K562 (cell line): ENCODE data around the gene RYR1. TPM values are rescaled to one million over a fixed set of nuclear protein-coding genes. Genes with fewer than 3 reads are reported as not detected.

ENCODE experiments used
- ARHGAP35 ChIP-seq: fragments of 450-650 bp; IDR thresholded peaks from 2 replicates; pipeline ENCODE4 v1.6.1; 2018; ENCODE audit not compliant: partially characterized antibody
- ARID2 ChIP-seq: fragments of 450-650 bp; IDR thresholded peaks from 2 replicates; pipeline ENCODE4 v1.6.1; 2017; ENCODE audit warnings: antibody characterized with exemption, mild to moderate bottlenecking
- CTBP1 ChIP-seq: fragments of 450-650 bp; IDR thresholded peaks from 2 replicates; pipeline ENCODE4 v1.6.1; 2016; ENCODE audit warnings: borderline replicate concordance
- DMBX1 ChIP-seq: fragments of 250-450 bp; sonication (Bioruptor Pico); IDR thresholded peaks from 2 replicates; pipeline ENCODE4 v1.8.0; 2022; ENCODE audit warnings: inconsistent platforms, mild to moderate bottlenecking, moderate library complexity, borderline replicate concordance
- ERF ChIP-seq: fragments of 450-650 bp; formaldehyde crosslinking; IDR thresholded peaks from 2 replicates; pipeline ENCODE4 v1.4.0; 2020; ENCODE audit warnings: mild to moderate bottlenecking, mixed read lengths
- FOXJ3 ChIP-seq: sonication (generic); formaldehyde crosslinking; IDR thresholded peaks from 2 replicates; pipeline ENCODE4 v1.4.0; 2020; ENCODE audit warnings: mild to moderate bottlenecking, missing genetic modification reagents
- GABPB2 ChIP-seq: fragments of 250-450 bp; sonication (Bioruptor Pico); conservative IDR thresholded peaks from 2 replicates; pipeline ENCODE4 v1.5.1; 2021; ENCODE audit warnings: mild to moderate bottlenecking
- HNRNPUL1 ChIP-seq: fragments of 200-400 bp; formaldehyde crosslinking; IDR thresholded peaks from 2 replicates; pipeline ENCODE4 v1.6.1; 2017; ENCODE audit warnings: low read length
- L3MBTL2 ChIP-seq: fragments of 450-650 bp; IDR thresholded peaks from 2 replicates; pipeline ENCODE4 v1.6.1; 2016; ENCODE audit warnings: mild to moderate bottlenecking, moderate library complexity
- MAFK ChIP-seq: IDR thresholded peaks from 2 replicates; pipeline ENCODE4 v1.6.1; 2011; ENCODE audit warnings: low read length, improper control_type of control experiment
- MYNN ChIP-seq, 2 experiments: sonication (generic); formaldehyde crosslinking in 1 of 2; IDR thresholded peaks; 2 replicates each; pipeline versions ENCODE4 v1.5.0 to v1.6.1; 2016 to 2020; ENCODE audit warnings: antibody characterized with exemption in 1 of 2, missing genetic modification reagents in 1 of 2
- NR2C2 ChIP-seq, 2 experiments: fragments of 200-800 bp in 1 of 2; sonication (Bioruptor generic) in 1 of 2; sonication (generic) in 1 of 2; formaldehyde crosslinking in 1 of 2; IDR thresholded peaks; 2 replicates each; pipeline versions ENCODE4 v1.6.1 to v1.8.0; 2016 to 2022; ENCODE audit warnings: mild to moderate bottlenecking in 1 of 2, missing compliant biosample characterization in 1 of 2, missing genetic modification characterization in 1 of 2, missing genetic modification reagents in 1 of 2
- POLR3G ChIP-seq: IDR thresholded peaks from 2 replicates; pipeline ENCODE4 v1.6.1; 2011; ENCODE audit not compliant: insufficient read length, insufficient replicate concordance; ENCODE audit errors: extremely low read depth
- PTBP1 ChIP-seq: fragments of 200-400 bp; formaldehyde crosslinking; IDR thresholded peaks from 2 replicates; pipeline ENCODE4 v1.6.1; 2017; ENCODE audit warnings: low read depth, low read length
- RB1 ChIP-seq: fragments of 450-650 bp; IDR thresholded peaks from 2 replicates; pipeline ENCODE4 v1.6.1; 2017; ENCODE audit warnings: low read depth, mild to moderate bottlenecking
- SLC30A9 ChIP-seq: fragments of 250-450 bp; sonication (Bioruptor Pico); IDR thresholded peaks from 2 replicates; pipeline ENCODE4 v1.8.0; 2022; ENCODE audit warnings: mild to moderate bottlenecking, moderate library complexity
- SNIP1 ChIP-seq: fragments of 450-650 bp; IDR thresholded peaks from 2 replicates; pipeline ENCODE4 v1.7.1; 2017; ENCODE audit warnings: low read depth, mild to moderate bottlenecking
- ZBTB17 ChIP-seq: fragments of 450-650 bp; formaldehyde crosslinking; IDR thresholded peaks from 2 replicates; pipeline ENCODE4 v1.4.0; 2020; ENCODE audit warnings: mild to moderate bottlenecking
- ZNF24 ChIP-seq: fragments of 450-650 bp; IDR thresholded peaks from 2 replicates; pipeline ENCODE4 v1.6.1; 2016
- ZNF551 ChIP-seq: fragments of 250-450 bp; sonication (Bioruptor Pico); IDR thresholded peaks from 2 replicates; pipeline ENCODE4 v1.5.0; 2021; ENCODE audit warnings: mild to moderate bottlenecking, moderate library complexity
- ZNF766 ChIP-seq: fragments of 200-800 bp; sonication (Bioruptor generic); conservative IDR thresholded peaks from 2 replicates; pipeline ENCODE4 v1.6.1; 2016; ENCODE audit warnings: missing genetic modification characterization, missing compliant biosample characterization
- ZNF830 ChIP-seq: fragments of 250-450 bp; sonication (Bioruptor Pico); IDR thresholded peaks from 2 replicates; pipeline ENCODE4 v1.5.0; 2021; ENCODE audit warnings: mild to moderate bottlenecking
- ZSCAN32 ChIP-seq: fragments of 450-650 bp; formaldehyde crosslinking; IDR thresholded peaks from 2 replicates; pipeline ENCODE4 v1.4.0; 2020; ENCODE audit warnings: mild to moderate bottlenecking, moderate library complexity
- ZZZ3 ChIP-seq: fragments of 450-650 bp; IDR thresholded peaks from 2 replicates; pipeline ENCODE4 v1.6.1; 2016; ENCODE audit warnings: antibody characterized with exemption, mild to moderate bottlenecking, moderate library complexity
- polyA plus RNA-seq, 8 experiments: library from polyadenylated mRNA; depleted of rRNA in 4 of 8; stranded (reverse) in 5 of 8; unstranded in 3 of 8; fragments of >200 nt; fragmentation: Nextera tagmentation in 2 of 8; fragmentation: Illumina TruSeq in 1 of 8; extraction: Ambion mirVana in 2 of 8; extraction: Trizol in 1 of 8; gene quantifications; 2 replicates each; pipeline versions ENCODE4 v1.2.1 to v1.2.3, GENCODE V29; 2011 to 2014; ENCODE audit warnings: inconsistent platforms in 1 of 8, missing spikeins in 1 of 8
- total RNA-seq, 7 experiments: library from RNA; depleted of rRNA in 6 of 7; stranded (reverse); fragments of >200 nt in 6 of 7; fragmentation: Illumina TruSeq in 2 of 7; extraction: Trizol in 2 of 7; gene quantifications; 2 replicates each; pipeline versions ENCODE4 v1.2.1 to v1.2.3, GENCODE V29; 2011 to 2021; ENCODE audit warnings: low replicate concordance in 1 of 7
- TF ChIP-seq, protein P1 (sequence below): fragments of 450-650 bp; IDR thresholded peaks from 2 replicates; pipeline ENCODE4 v1.6.1; 2016; ENCODE audit warnings: borderline replicate concordance
- TF ChIP-seq, protein P2 (sequence below): fragments of 450-650 bp; IDR thresholded peaks from 2 replicates; pipeline ENCODE4 v1.6.1; 2018; ENCODE audit warnings: mild to moderate bottlenecking, low read depth; ENCODE audit not compliant: partially characterized antibody
- TF ChIP-seq, protein P3 (sequence below): fragments of 200-800 bp; sonication (Bioruptor generic); IDR thresholded peaks from 2 replicates; pipeline ENCODE4 v1.6.1; 2017; ENCODE audit warnings: missing genetic modification characterization, missing compliant biosample characterization

RYR1 gene
- total and polyA plus RNA-seq, 9 of the 15 experiments (the other 6 are each of a cell fraction or from before 2014, with no cell fraction given): 0.11 to 7.4 (median 3.7) TPM

DNA sequence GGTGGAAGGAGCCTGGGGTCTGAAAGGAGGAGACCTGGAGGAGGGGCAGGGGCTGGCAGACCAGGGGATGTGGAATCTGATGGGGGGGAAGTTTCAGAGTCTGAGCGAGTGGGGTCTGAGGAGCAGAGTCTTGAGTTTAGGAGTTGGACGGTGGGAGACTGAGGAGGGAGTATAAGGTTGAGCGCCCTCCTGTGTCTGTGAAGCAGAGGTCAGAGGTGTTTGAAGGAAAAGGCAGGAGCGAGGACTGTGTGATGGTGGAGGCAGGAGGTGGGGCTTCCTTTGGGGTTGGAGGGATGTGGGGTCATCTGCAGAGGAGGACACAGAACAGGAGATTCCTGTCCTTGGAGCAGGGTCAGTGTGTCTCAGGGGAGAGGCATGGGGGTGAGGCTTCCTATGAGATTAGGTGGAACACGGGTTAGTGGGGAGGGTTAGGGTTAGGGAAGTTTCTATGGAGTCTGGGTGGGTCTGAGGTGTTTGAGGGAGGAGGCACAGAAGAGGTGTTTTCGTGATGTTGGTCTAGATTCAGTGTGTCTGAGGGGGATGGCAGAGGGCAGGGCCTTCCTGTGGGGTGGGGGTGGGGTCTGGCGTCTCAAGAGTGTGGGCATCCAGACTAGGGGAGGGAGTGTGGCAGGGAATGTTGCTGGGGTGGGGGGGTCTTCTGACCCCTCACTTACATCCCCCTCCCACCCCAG lies 8.3 kb downstream of the RYR1 start (continued):
- TF ChIP-seq, protein P1, sequence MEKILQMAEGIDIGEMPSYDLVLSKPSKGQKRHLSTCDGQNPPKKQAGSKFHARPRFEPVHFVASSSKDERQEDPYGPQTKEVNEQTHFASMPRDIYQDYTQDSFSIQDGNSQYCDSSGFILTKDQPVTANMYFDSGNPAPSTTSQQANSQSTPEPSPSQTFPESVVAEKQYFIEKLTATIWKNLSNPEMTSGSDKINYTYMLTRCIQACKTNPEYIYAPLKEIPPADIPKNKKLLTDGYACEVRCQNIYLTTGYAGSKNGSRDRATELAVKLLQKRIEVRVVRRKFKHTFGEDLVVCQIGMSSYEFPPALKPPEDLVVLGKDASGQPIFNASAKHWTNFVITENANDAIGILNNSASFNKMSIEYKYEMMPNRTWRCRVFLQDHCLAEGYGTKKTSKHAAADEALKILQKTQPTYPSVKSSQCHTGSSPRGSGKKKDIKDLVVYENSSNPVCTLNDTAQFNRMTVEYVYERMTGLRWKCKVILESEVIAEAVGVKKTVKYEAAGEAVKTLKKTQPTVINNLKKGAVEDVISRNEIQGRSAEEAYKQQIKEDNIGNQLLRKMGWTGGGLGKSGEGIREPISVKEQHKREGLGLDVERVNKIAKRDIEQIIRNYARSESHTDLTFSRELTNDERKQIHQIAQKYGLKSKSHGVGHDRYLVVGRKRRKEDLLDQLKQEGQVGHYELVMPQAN: no peak
- TF ChIP-seq HNRNPUL1 (no peak), CTBP1 (peak; percentile 23; the same call in 1 of the 2 replicates), MYNN (IDR thresholded peaks at IDR 0.05) (no peak), MYNN (CRISPR knock-in tag; IDR thresholded peaks at IDR 0.05) (no peak), RB1 (no peak), ZZZ3 (no peak), ARID2 (peak; percentile 78), MAFK (no peak), ZNF24 (no peak), ZBTB17 (no peak), POLR3G (no peak), L3MBTL2 (no peak), ZSCAN32 (no peak), PTBP1 (no peak), NR2C2 (CRISPR knock-in tag; IDR thresholded peaks at IDR 0.05) (no peak), NR2C2 (tag; IDR thresholded peaks at IDR 0.05) (no peak), FOXJ3 (CRISPR knock-in tag) (no peak), ZNF830 (CRISPR knock-in tag) (no peak), DMBX1 (CRISPR knock-in tag) (no peak), GABPB2 (CRISPR knock-in tag) (no peak), ERF (CRISPR knock-in tag) (no peak), SLC30A9 (CRISPR knock-in tag) (no peak), ARHGAP35 (peak; percentile 46), SNIP1 (no peak), ZNF766 (CRISPR knock-in tag) (no peak), ZNF551 (no peak)
- TF ChIP-seq, protein P2, sequence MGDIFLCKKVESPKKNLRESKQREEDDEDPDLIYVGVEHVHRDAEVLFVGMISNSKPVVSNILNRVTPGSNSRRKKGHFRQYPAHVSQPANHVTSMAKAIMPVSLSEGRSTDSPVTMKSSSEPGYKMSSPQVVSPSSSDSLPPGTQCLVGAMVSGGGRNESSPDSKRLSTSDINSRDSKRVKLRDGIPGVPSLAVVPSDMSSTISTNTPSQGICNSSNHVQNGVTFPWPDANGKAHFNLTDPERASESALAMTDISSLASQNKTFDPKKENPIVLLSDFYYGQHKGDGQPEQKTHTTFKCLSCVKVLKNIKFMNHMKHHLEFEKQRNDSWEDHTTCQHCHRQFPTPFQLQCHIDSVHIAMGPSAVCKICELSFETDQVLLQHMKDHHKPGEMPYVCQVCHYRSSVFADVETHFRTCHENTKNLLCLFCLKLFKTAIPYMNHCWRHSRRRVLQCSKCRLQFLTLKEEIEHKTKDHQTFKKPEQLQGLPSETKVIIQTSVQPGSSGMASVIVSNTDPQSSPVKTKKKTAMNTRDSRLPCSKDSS: no peak
- TF ChIP-seq, protein P3, sequence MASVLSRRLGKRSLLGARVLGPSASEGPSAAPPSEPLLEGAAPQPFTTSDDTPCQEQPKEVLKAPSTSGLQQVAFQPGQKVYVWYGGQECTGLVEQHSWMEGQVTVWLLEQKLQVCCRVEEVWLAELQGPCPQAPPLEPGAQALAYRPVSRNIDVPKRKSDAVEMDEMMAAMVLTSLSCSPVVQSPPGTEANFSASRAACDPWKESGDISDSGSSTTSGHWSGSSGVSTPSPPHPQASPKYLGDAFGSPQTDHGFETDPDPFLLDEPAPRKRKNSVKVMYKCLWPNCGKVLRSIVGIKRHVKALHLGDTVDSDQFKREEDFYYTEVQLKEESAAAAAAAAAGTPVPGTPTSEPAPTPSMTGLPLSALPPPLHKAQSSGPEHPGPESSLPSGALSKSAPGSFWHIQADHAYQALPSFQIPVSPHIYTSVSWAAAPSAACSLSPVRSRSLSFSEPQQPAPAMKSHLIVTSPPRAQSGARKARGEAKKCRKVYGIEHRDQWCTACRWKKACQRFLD: no peak
